ENCODE data around the gene SSC5D. TPM values are rescaled to one million over a fixed set of nuclear protein-coding genes. Genes with fewer than 3 reads are reported as not detected.

SSC5D gene
- polyA plus RNA-seq, 1 donor (not counting 4 experiments of a cell fraction or from before 2014, with no cell fraction given): not detected

GRCh38 chr19:55541091-55541490 lies 52.9 kb downstream of the SSC5D start:
- H3K79me2 ChIP-seq (ENCODE audit: control insufficient read depth, insufficient read depth, low read length): no peaks in the 10 kb centered on the region
- no peak for TF ChIP-seq EZH2 (IDR thresholded peaks at IDR 0.05; ENCODE audit: low read length)
- TF ChIP-seq, protein P1, sequence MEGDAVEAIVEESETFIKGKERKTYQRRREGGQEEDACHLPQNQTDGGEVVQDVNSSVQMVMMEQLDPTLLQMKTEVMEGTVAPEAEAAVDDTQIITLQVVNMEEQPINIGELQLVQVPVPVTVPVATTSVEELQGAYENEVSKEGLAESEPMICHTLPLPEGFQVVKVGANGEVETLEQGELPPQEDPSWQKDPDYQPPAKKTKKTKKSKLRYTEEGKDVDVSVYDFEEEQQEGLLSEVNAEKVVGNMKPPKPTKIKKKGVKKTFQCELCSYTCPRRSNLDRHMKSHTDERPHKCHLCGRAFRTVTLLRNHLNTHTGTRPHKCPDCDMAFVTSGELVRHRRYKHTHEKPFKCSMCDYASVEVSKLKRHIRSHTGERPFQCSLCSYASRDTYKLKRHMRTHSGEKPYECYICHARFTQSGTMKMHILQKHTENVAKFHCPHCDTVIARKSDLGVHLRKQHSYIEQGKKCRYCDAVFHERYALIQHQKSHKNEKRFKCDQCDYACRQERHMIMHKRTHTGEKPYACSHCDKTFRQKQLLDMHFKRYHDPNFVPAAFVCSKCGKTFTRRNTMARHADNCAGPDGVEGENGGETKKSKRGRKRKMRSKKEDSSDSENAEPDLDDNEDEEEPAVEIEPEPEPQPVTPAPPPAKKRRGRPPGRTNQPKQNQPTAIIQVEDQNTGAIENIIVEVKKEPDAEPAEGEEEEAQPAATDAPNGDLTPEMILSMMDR (optimal IDR thresholded peaks at IDR 0.05 in 1 of 3, IDR thresholded peaks at IDR 0.05 in 1 of 3, conservative IDR thresholded peaks at IDR 0.05 in 1 of 3; ENCODE audit: extremely low read depth in 1 of 3, insufficient read depth in 2 of 3, low read length in 3 of 3): no peak
- DNase-seq (ENCODE audit: low read depth, low spot score) (no peak), FAIRE-seq (no peak)
- no peak overlapping the region for H2AFZ ChIP-seq (ENCODE audit: control insufficient read depth, low read length)
- dilution Hi-C loops (cut with MboI; ENCODE audit: extremely low pct_ligation_motif_present, low sequenced_read_pairs): no loop called here
- H3K36me3 ChIP-seq (ENCODE audit: control insufficient read depth in 2 of 2, extremely low read depth in 1 of 2, insufficient read depth in 2 of 2, low read length in 2 of 2): no peaks in the 10 kb centered on the region
- H3K27me3 ChIP-seq (ENCODE audit: control insufficient read depth, extremely low read depth, insufficient read depth, low read length): no peaks in the 10 kb centered on the region
- no peak overlapping the region for H3K9ac ChIP-seq (ENCODE audit: control insufficient read depth, extremely low read depth, insufficient read depth, low read length)
- no peaks in the 10 kb centered on the region for H3K4me1 ChIP-seq (ENCODE audit: control insufficient read depth, extremely low read depth, insufficient read depth, low read length)
- no peak overlapping the region for H3K4me3 ChIP-seq (ENCODE audit: control insufficient read depth in 2 of 3, extremely low read depth in 1 of 3, insufficient read depth in 2 of 3, low read depth in 1 of 3, low read length in 3 of 3)
- H3K4me2 ChIP-seq (ENCODE audit: control insufficient read depth, extremely low read depth, insufficient read depth, low read depth, low read length): no peak overlapping the region
- no peak overlapping the region for H3K27ac ChIP-seq (ENCODE audit: control insufficient read depth, insufficient read depth, low read length)
- H3K9me1 ChIP-seq (ENCODE audit: control insufficient read depth, extremely low read depth, insufficient read depth, low read length): no peaks in the 10 kb centered on the region
- no peaks in the 10 kb centered on the region for H4K20me1 ChIP-seq (ENCODE audit: control insufficient read depth, extremely low read depth, insufficient read depth, low read length)
- no peaks in the 10 kb centered on the region for H3K9me3 ChIP-seq (ENCODE audit: control insufficient read depth, low read depth, low read length)

- FAIRE-seq (no peak), DNase-seq (ENCODE audit: low read depth, low spot score) (no peak)
- no peaks in the 10 kb centered on the region for H3K9me1 ChIP-seq (ENCODE audit: control insufficient read depth, extremely low read depth, insufficient read depth, low read length)
- dilution Hi-C loops (cut with MboI; ENCODE audit: extremely low pct_ligation_motif_present, low sequenced_read_pairs): no loop called here
- H3K4me1 ChIP-seq (ENCODE audit: control insufficient read depth, extremely low read depth, insufficient read depth, low read length): no peaks in the 10 kb centered on the region
- H3K36me3 ChIP-seq (ENCODE audit: control insufficient read depth in 2 of 2, extremely low read depth in 1 of 2, insufficient read depth in 2 of 2, low read length in 2 of 2): no peaks in the 10 kb centered on the region
- no peaks in the 10 kb centered on the region for H3K27me3 ChIP-seq (ENCODE audit: control insufficient read depth, extremely low read depth, insufficient read depth, low read length)
- no peaks in the 10 kb centered on the region for H3K9me3 ChIP-seq (ENCODE audit: control insufficient read depth, low read depth, low read length)
- TF ChIP-seq, protein P1 (optimal IDR thresholded peaks at IDR 0.05 in 1 of 3, IDR thresholded peaks at IDR 0.05 in 1 of 3, conservative IDR thresholded peaks at IDR 0.05 in 1 of 3; ENCODE audit: extremely low read depth in 1 of 3, insufficient read depth in 2 of 3, low read length in 3 of 3): no peak
- TF ChIP-seq EZH2 (IDR thresholded peaks at IDR 0.05; ENCODE audit: low read length): no peak
- no peak overlapping the region for H3K27ac ChIP-seq (ENCODE audit: control insufficient read depth, insufficient read depth, low read length)
- H3K9ac ChIP-seq (ENCODE audit: control insufficient read depth, extremely low read depth, insufficient read depth, low read length): no peak overlapping the region
- no peak overlapping the region for H3K4me3 ChIP-seq (ENCODE audit: control insufficient read depth in 2 of 3, extremely low read depth in 1 of 3, insufficient read depth in 2 of 3, low read depth in 1 of 3, low read length in 3 of 3)
- H3K4me2 ChIP-seq (ENCODE audit: control insufficient read depth, extremely low read depth, insufficient read depth, low read depth, low read length): no peak overlapping the region
- no peaks in the 10 kb centered on the region for H4K20me1 ChIP-seq (ENCODE audit: control insufficient read depth, extremely low read depth, insufficient read depth, low read length)
- no peak overlapping the region for H2AFZ ChIP-seq (ENCODE audit: control insufficient read depth, low read length)
- H3K79me2 ChIP-seq (ENCODE audit: control insufficient read depth, insufficient read depth, low read length): no peaks in the 10 kb centered on the region
These were observed 54.1 kb downstream of the SSC5D start for GRCh38 chr19:55542292-55542855.

Data from keratinocyte (primary cell).